ENCODE data around the gene ELAVL3. TPM values are rescaled to one million over a fixed set of nuclear protein-coding genes. Genes with fewer than 3 reads are reported as not detected.

The ELAVL3 gene
- total RNA-seq, 6 experiments from 2014 or later, result not detected

DNA sequence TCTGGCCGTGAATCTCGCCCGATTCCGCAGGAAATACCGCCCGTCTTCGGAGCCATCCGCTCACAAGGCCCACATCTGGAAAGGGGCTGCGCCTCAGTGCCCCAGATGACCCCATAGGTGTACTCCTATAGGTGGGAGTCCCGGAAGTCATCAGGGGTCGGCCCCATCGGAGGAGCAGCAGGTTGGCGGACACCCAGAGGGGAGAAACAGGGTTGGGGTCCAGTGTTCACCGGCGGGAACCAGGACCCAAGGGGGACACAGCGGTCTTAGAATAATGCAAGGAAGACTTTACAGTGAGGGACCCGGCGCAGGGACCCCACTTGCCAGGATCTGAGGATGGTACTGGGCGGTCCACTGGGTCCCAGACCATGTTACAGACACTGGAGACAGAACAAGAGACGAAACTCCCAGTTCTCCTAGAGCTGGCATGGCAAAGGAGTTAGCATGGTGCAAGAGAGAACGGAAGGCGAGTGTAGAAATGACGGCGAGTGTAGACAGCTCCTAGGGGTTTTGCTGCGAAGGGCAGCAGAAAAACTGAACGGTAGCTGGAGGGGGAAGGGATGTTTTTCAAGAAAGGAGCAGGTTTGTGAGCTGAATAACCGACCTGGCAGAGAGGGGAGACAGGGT lies 57.6 kb downstream of the ELAVL3 start:
- H3K9me3 Mint-ChIP-seq, result no peaks in the 10 kb centered on the region
- no peak overlapping the region; the same call in 1 of the 2 replicates for H3K4me3 Mint-ChIP-seq
- H3K27ac Mint-ChIP-seq, result no peak overlapping the region
- TF ChIP-seq, protein P1, sequence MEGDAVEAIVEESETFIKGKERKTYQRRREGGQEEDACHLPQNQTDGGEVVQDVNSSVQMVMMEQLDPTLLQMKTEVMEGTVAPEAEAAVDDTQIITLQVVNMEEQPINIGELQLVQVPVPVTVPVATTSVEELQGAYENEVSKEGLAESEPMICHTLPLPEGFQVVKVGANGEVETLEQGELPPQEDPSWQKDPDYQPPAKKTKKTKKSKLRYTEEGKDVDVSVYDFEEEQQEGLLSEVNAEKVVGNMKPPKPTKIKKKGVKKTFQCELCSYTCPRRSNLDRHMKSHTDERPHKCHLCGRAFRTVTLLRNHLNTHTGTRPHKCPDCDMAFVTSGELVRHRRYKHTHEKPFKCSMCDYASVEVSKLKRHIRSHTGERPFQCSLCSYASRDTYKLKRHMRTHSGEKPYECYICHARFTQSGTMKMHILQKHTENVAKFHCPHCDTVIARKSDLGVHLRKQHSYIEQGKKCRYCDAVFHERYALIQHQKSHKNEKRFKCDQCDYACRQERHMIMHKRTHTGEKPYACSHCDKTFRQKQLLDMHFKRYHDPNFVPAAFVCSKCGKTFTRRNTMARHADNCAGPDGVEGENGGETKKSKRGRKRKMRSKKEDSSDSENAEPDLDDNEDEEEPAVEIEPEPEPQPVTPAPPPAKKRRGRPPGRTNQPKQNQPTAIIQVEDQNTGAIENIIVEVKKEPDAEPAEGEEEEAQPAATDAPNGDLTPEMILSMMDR (IDR thresholded peaks at IDR 0.05), result no peak
- H3K4me1 Mint-ChIP-seq (ENCODE audit: low read depth), result peaks cover 10% of the 10 kb centered on the region
- peaks cover 8% of the 10 kb centered on the region; the same call in 1 of the 2 replicates for H3K27me3 Mint-ChIP-seq (ENCODE audit: insufficient read depth)
- DNase-seq, result no peak
- no peaks in the 10 kb centered on the region for H3K36me3 Mint-ChIP-seq (ENCODE audit: low read depth)

DNA sequence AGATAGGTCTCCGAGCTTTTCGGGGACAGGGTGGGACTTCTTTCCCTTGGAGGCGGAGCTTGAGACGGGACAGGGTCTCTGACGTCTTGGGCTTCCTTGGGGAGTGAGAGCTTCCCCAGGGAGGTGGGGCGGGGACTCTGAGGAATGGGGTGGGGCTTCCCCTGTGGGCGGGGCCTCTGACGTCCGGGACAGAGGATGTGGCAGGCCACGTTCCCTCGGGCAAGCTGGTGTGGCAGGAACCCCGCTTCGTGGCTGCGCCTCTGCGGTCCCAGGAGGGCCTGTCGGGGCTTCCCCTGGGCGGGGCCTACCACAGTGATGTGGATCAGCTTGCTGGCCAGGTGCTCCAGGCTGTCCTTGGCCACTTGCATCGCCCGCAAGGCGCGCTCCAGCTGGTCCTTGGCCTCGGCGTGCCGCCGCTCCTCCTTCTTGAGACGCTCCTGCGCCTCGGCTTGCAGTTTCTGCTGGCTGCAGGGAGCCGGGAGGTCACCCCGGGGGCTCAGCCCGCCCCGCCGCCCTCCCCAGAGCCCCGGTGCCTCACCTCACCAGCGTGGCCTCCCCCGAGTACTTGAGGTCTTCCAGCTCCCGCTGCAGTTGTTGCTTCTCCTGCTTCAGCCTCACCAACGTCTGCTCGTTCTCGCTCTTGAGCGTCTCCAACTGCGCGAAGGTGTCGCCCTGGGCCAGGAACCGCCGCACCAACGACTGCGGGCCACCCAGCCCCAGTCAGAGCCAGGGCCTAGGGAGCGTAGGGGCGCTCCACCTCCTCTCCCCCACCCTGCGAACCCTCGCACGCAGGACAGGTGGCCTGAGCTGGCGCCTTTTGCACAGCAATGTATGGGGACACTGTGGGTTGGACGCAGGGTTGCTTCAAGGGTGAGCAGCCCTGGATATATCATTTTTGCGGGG lies 58.4 kb downstream of the ELAVL3 start:
- Mint-ChIP-seq H3K9me3 (no peaks in the 10 kb centered on the region), H3K4me1 (ENCODE audit: low read depth) (peaks cover 10% of the 10 kb centered on the region), H3K27me3 (ENCODE audit: insufficient read depth) (peaks cover 8% of the 10 kb centered on the region; the same call in 1 of the 2 replicates), H3K4me3 (peak overlapping the region; percentile 32; the same call in 1 of the 2 replicates), H3K27ac (no peak overlapping the region), H3K36me3 (ENCODE audit: low read depth) (no peaks in the 10 kb centered on the region)
- TF ChIP-seq, protein P1 (IDR thresholded peaks at IDR 0.05), result no peak
- peak; percentile 13 for DNase-seq

DNA sequence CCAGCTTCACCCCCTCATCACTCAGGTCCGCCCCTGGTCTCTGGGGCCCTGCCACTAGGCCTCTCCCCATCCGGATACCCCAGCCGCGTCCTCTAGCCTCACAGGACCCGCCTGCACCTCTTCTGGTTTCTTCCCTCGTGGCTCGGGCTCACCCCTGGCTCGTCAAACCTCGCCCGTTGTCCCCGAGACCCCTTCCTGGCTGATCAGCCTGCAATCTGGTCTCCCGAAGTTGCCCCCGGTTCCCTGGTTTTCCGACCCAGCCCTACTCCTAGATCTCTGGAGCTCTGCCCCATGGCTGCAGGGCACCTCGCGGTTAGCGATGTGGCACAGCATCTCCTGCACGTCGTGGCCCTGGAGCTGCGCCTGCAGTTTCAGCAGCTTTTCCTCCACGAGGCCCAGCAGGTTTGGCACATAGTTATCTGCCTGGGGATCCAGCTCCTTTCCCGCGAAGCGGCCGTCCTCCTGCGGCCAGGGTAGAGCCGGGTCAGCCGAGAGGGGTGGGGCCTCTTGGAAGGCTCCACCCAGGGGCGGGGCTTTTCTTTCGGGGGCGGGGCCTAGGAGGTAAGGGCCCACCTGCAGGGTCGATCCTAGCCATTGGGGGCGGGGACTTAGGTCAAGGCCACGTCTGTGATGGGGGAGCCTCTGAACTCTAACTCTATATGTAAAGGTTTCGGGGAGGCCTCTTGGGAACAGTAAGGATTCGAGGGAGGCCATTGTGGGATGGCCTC lies 59.3 kb downstream of the ELAVL3 start:
- Mint-ChIP-seq H3K4me1 (ENCODE audit: low read depth) (peaks cover 10% of the 10 kb centered on the region), H3K36me3 (ENCODE audit: low read depth) (no peaks in the 10 kb centered on the region), H3K4me3 (peak overlapping the region; percentile 32; the same call in 1 of the 2 replicates), H3K9me3 (no peaks in the 10 kb centered on the region), H3K27me3 (ENCODE audit: insufficient read depth) (peaks cover 8% of the 10 kb centered on the region; the same call in 1 of the 2 replicates), H3K27ac (no peak overlapping the region)
- TF ChIP-seq, protein P1 (IDR thresholded peaks at IDR 0.05), result no peak
- DNase-seq, result no peak

DNA sequence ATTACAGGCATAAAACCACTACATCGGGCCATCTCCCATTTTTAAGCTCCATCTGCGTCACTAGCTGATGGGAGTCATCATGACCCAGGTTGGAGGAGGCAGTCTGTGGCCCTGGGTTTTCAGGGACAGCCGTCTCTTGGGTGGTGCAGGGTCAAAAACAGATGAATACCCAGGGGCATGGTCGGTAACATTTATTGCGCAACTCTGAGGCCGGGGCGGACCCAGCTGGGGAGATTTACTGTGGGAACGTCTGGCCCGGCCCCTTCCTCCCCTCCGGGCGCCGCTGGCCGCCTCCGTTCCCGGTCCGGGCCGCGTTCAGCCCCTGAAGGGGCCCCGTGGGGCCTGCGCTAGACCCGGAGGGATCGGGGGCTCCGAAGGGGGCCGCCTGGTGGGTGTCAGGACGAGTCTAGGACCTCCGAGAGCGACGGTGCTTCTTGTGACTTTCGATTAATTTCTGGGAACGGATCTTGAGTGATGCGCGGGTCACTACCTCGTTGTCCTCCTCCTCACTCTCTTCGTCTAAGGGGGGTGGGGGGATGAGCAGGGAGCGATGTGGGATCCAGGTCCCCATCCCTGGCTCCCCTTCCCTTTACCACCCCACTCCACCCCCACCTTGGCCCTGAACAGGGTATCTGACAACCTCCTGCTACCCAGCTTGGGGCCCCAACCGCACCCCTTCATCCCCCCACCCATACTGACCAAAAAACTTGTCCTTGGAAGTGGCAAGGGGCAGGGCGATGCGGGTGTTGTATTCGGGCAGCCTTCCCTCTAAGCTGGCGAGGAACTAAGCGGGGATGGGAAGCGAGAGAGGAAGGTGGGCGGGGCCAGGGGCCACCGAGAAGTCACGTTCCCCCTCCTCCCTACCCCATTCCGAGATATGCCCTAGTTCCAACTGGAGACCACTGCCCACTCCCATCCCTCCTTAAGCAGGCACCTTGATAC lies 60.1 kb downstream of the ELAVL3 start:
- Mint-ChIP-seq H3K4me1 (ENCODE audit: low read depth) (peaks cover 10% of the 10 kb centered on the region), H3K27ac (peak overlapping the region; percentile 74), H3K4me3 (peak overlapping the region; percentile 84), H3K27me3 (ENCODE audit: insufficient read depth) (peaks cover 8% of the 10 kb centered on the region; the same call in 1 of the 2 replicates), H3K36me3 (ENCODE audit: low read depth) (no peaks in the 10 kb centered on the region), H3K9me3 (no peaks in the 10 kb centered on the region)
- peak; percentile 16 for DNase-seq
- TF ChIP-seq, protein P1 (IDR thresholded peaks at IDR 0.05), result no peak

Data from HFFc6 (cell line).